Caco-2 (cell line): ENCODE results near the gene LGALS3. TPM values are rescaled to one million over a fixed set of nuclear protein-coding genes. Genes with fewer than 3 reads are reported as not detected.
A peak's percentile ranks its signal among the peaks of the same experiment; 100 is the strongest.

Experiments
- BruUV-seq: library from RNA; stranded (reverse); fragments of 400-500 nt; replicated peaks from 2 replicates; lab custom pipeline; 2021; lab: Mats Ljungman, UMichigan
- CTCF ChIA-PET: fragments of 300-600 bp; sonication (Branson Sonifier 250); formaldehyde crosslinking; loops from one replicate; lab custom pipeline; 2022; ENCODE audit warnings: antibody characterized with exemption; lab: Charles Lee
- POLR2A ChIA-PET: fragments of 300-600 bp; sonication (Branson Sonifier 250); formaldehyde crosslinking; loops from one replicate; lab custom pipeline; 2022; ENCODE audit warnings: antibody characterized with exemption; lab: Charles Lee
- DNase-seq, 2 experiments: peaks; one replicate each; pipeline versions ENCODE4 v3.0.0 to v3.0.0-alpha.2; 2020 to 2022
- H3K27me3 ChIP-seq: replicated peaks from 2 replicates; pipeline ENCODE4 v1.6.0; 2011; ENCODE audit warnings: low read length; ENCODE audit not compliant: control insufficient read depth, insufficient read depth
- H3K36me3 ChIP-seq: 2 replicates; pipeline ENCODE4 v1.5.1; 2011; ENCODE audit warnings: low read length; ENCODE audit not compliant: control insufficient read depth, insufficient read depth
- H3K4me1 ChIP-seq: fragments of 250-450 bp; sonication (Bioruptor Pico); 2 replicates; pipeline ENCODE4 v1.5.1; 2020; ENCODE audit warnings: mild to moderate bottlenecking
- H3K4me3 ChIP-seq: 2 replicates; pipeline ENCODE4 v1.5.1; 2011; ENCODE audit warnings: low read depth, mild to moderate bottlenecking, control low read depth, low read length
- H3K9me3 ChIP-seq: fragments of 250-450 bp; sonication (Bioruptor Pico); 2 replicates; pipeline ENCODE4 v1.5.1; 2020; ENCODE audit warnings: mild to moderate bottlenecking, moderate library complexity
- H3K27ac Mint-ChIP-seq: one replicate; pipeline ENCODE4 v1.8.0; 2022; ENCODE audit warnings: mixed read lengths; ENCODE audit not compliant: unreplicated experiment
- H3K27me3 Mint-ChIP-seq: one replicate; pipeline ENCODE4 v1.8.0; 2022; ENCODE audit warnings: mixed read lengths; ENCODE audit not compliant: insufficient read depth, unreplicated experiment
- H3K36me3 Mint-ChIP-seq: one replicate; pipeline ENCODE4 v1.8.0; 2022; ENCODE audit warnings: mild to moderate bottlenecking, mixed read lengths; ENCODE audit not compliant: insufficient read depth, unreplicated experiment
- H3K4me1 Mint-ChIP-seq: one replicate; pipeline ENCODE4 v1.8.0; 2022; ENCODE audit warnings: low read depth, mixed read lengths; ENCODE audit not compliant: unreplicated experiment
- H3K4me3 Mint-ChIP-seq: one replicate; pipeline ENCODE4 v1.8.0; 2022; ENCODE audit warnings: mild to moderate bottlenecking, moderate library complexity, mixed read lengths; ENCODE audit not compliant: unreplicated experiment
- H3K9me3 Mint-ChIP-seq: one replicate; pipeline ENCODE4 v1.8.0; 2022; ENCODE audit warnings: mixed read lengths; ENCODE audit not compliant: unreplicated experiment
- CTCF ChIP-seq, 2 experiments: fragments of 200-600 bp in 1 of 2; IDR thresholded peaks; 1 replicate in 1 of 2; 2 replicates in 1 of 2; pipeline versions ENCODE4 v1.5.1 to v1.8.0; 2011 to 2022; ENCODE audit warnings: antibody characterized with exemption in 1 of 2, control low read depth in 1 of 2, inconsistent platforms in 1 of 2, low read depth in 1 of 2, low read length in 1 of 2, mild to moderate bottlenecking in 1 of 2, moderate library complexity in 1 of 2; ENCODE audit not compliant: insufficient read depth in 1 of 2, severe bottlenecking in 1 of 2, unreplicated experiment in 1 of 2
- intact Hi-C: fragments of 100-400 bp; cut with micrococcal nuclease; formaldehyde crosslinking; loops from one replicate; pipeline ENCODE4 v1.10.0; 2022; ENCODE audit not compliant: unreplicated experiment
- total RNA-seq: library from RNA; stranded (reverse); gene quantifications from 2 replicates; pipeline ENCODE4 v1.2.3, GENCODE V29; 2022

LGALS3 gene
- total RNA-seq, 1 experiment from 2014 or later = 206 TPM

GRCh38 chr14:55098561-55098898 is 30.5 kb upstream of the LGALS3 start:
- BruUV-seq = no TSS peak
- H3K4me1 ChIP-seq = peaks cover 22% of the 10 kb centered on the region

GRCh38 chr14:55099756-55100155 is 29.3 kb upstream of the LGALS3 start:
- POLR2A ChIA-PET = no interaction called here
- CTCF ChIA-PET = interaction anchor here (0.5 kb wide), 1 partner anchor 10 kb away, joined by 4 read pairs; no protein-coding TSS in a partner anchor

More at GRCh38 chr14:55098561-55098898, 30.5 kb upstream of the LGALS3 start:
- H3K4me3 Mint-ChIP-seq = no peak overlapping the region
- H3K9me3 ChIP-seq = no peaks in the 10 kb centered on the region
- H3K4me1 Mint-ChIP-seq = peaks cover 18% of the 10 kb centered on the region
- ChIA-PET CTCF (no interaction called here), POLR2A (no interaction called here)
- no peaks in the 10 kb centered on the region for H3K36me3 ChIP-seq
- H3K27me3 ChIP-seq = no peaks in the 10 kb centered on the region
- peaks cover 8% of the 10 kb centered on the region for H3K36me3 Mint-ChIP-seq
- intact Hi-C loops = no loop called here
- no peak overlapping the region for H3K4me3 ChIP-seq
- no peak overlapping the region for H3K27ac Mint-ChIP-seq
- H3K9me3 Mint-ChIP-seq = no peaks in the 10 kb centered on the region
- DNase-seq = no peak
- H3K27me3 Mint-ChIP-seq = no peaks in the 10 kb centered on the region
- TF ChIP-seq CTCF (IDR thresholded peaks at IDR 0.05; ENCODE audit: insufficient read depth in 1 of 2, low read depth in 1 of 2, low read length in 1 of 2, severe bottlenecking in 1 of 2, unreplicated experiment in 1 of 2) = no peak

GRCh38 chr14:55101698-55102097 is 27.4 kb upstream of the LGALS3 start:
- DNase-seq = no peak
- no peaks in the 10 kb centered on the region for H3K27me3 ChIP-seq
- POLR2A ChIA-PET = interaction anchor here (2.8 kb wide), 1 partner anchor 28 kb away, joined by 54 read pairs; the partner anchor contains the start of gene LGALS3
- H3K4me1 ChIP-seq = peaks cover 35% of the 10 kb centered on the region
- Mint-ChIP-seq H3K27me3 (no peaks in the 10 kb centered on the region), H3K4me1 (peaks cover 25% of the 10 kb centered on the region), H3K36me3 (peaks cover 26% of the 10 kb centered on the region), H3K27ac (peak overlapping the region; percentile 99), H3K4me3 (peak overlapping the region; percentile 91), H3K9me3 (peaks cover 7% of the 10 kb centered on the region)
- peaks cover 10% of the 10 kb centered on the region for H3K9me3 ChIP-seq
- BruUV-seq = no TSS peak
- no peaks in the 10 kb centered on the region for H3K36me3 ChIP-seq
- no peak for TF ChIP-seq CTCF (IDR thresholded peaks at IDR 0.05; ENCODE audit: insufficient read depth in 1 of 2, low read depth in 1 of 2, low read length in 1 of 2, severe bottlenecking in 1 of 2, unreplicated experiment in 1 of 2)
- H3K4me3 ChIP-seq = no peak overlapping the region; the same call in 1 of the 2 replicates
- intact Hi-C loops = loop anchor here (2.0 kb wide), 1 partner anchor 25 kb away; no protein-coding TSS in a partner anchor
- CTCF ChIA-PET = interaction anchor here (0.6 kb wide), 2 partner anchors 8 to 159 kb away, joined by 6 to 8 read pairs; no protein-coding TSS in a partner anchor

More at GRCh38 chr14:55099756-55100155, 29.3 kb upstream of the LGALS3 start:
- intact Hi-C loops = no loop called here
- no peak overlapping the region for H3K4me3 Mint-ChIP-seq
- H3K27ac Mint-ChIP-seq = no peak overlapping the region
- BruUV-seq = no TSS peak
- H3K4me1 Mint-ChIP-seq = peaks cover 25% of the 10 kb centered on the region
- no peaks in the 10 kb centered on the region for H3K27me3 Mint-ChIP-seq
- H3K9me3 Mint-ChIP-seq = no peaks in the 10 kb centered on the region
- H3K4me1 ChIP-seq = peaks cover 34% of the 10 kb centered on the region
- H3K36me3 Mint-ChIP-seq = peaks cover 18% of the 10 kb centered on the region
- no peaks in the 10 kb centered on the region for H3K36me3 ChIP-seq
- peaks cover 7% of the 10 kb centered on the region for H3K9me3 ChIP-seq
- H3K27me3 ChIP-seq = no peaks in the 10 kb centered on the region
- no peak overlapping the region for H3K4me3 ChIP-seq
- TF ChIP-seq CTCF (IDR thresholded peaks at IDR 0.05; ENCODE audit: insufficient read depth in 1 of 2, low read depth in 1 of 2, low read length in 1 of 2, severe bottlenecking in 1 of 2, unreplicated experiment in 1 of 2) = no peak
- DNase-seq = no peak
